ENCODE results near the gene TARM1.
"Not testable (repeated sequence)": the region's sequence is repeated elsewhere in the genome, so short reads cannot be mapped to it uniquely, and the experiment has no call there.

TARM1 gene

GRCh38 chr19:54062643-54063042 lies 18.5 kb downstream of the TARM1 start:
- no peak for DNase-seq (ENCODE audit: low read depth)
- H3K4me3 ChIP-seq (ENCODE audit: low read depth, low read length), result no peak overlapping the region
- TF ChIP-seq CTCF (conservative IDR thresholded peaks at IDR 0.05; ENCODE audit: low read depth, low read length), result no peak

- no peak for TF ChIP-seq CTCF (conservative IDR thresholded peaks at IDR 0.05; ENCODE audit: low read depth, low read length)
- no peak for DNase-seq (ENCODE audit: low read depth)
- no peak overlapping the region for H3K4me3 ChIP-seq (ENCODE audit: low read depth, low read length)
Observed at GRCh38 chr19:54047616-54048015, 33.5 kb downstream of the TARM1 start.

- no peak for DNase-seq (ENCODE audit: low read depth)
- no peak for TF ChIP-seq CTCF (conservative IDR thresholded peaks at IDR 0.05; ENCODE audit: low read depth, low read length)
- H3K4me3 ChIP-seq (ENCODE audit: low read depth, low read length), result no peak overlapping the region
Observed at GRCh38 chr19:54045771-54046170, 35.4 kb downstream of the TARM1 start.

- no peak for DNase-seq (ENCODE audit: low read depth)
- H3K4me3 ChIP-seq (ENCODE audit: low read depth, low read length), result no peak overlapping the region
- TF ChIP-seq CTCF (conservative IDR thresholded peaks at IDR 0.05; ENCODE audit: low read depth, low read length), result no peak
Observed at GRCh38 chr19:54042989-54043388, 38.2 kb downstream of the TARM1 start.

- TF ChIP-seq CTCF (conservative IDR thresholded peaks at IDR 0.05; ENCODE audit: low read depth, low read length), result no peak
- H3K4me3 ChIP-seq (ENCODE audit: low read depth, low read length), result no peak overlapping the region
- DNase-seq (ENCODE audit: low read depth), result no peak
Observed at GRCh38 chr19:54041969-54042606, 39.1 kb downstream of the TARM1 start.

- no peak overlapping the region for H3K4me3 ChIP-seq (ENCODE audit: low read depth, low read length)
- DNase-seq (ENCODE audit: low read depth), result no peak
- TF ChIP-seq CTCF (conservative IDR thresholded peaks at IDR 0.05; ENCODE audit: low read depth, low read length), result no peak
Observed at GRCh38 chr19:54040003-54040402, 41.2 kb downstream of the TARM1 start.

GRCh38 chr19:54036542-54036941 lies 44.6 kb downstream of the TARM1 start:
- not testable (repeated sequence) for H3K4me3 ChIP-seq (ENCODE audit: low read depth, low read length); DNase-seq (ENCODE audit: low read depth)
